Stimulated activated CD8-positive, alpha-beta memory T cell treated with anti-CD3 and anti-CD28 coated beads, Interleukin-7, amount 100 ng/mL, for 24 hours (primary cell): ENCODE measurements around the gene SH3RF2.
"Not testable (repeated sequence)": the region's sequence is repeated elsewhere in the genome, so short reads cannot be mapped to it uniquely, and the experiment has no call there.

Experiments used
- DNase-seq: peaks from one replicate; pipeline ENCODE4 v3.0.0-alpha.2; 2020; ENCODE audit warnings: low read depth

Gene SH3RF2

GRCh38 chr5:146006470-146007190 is 70.3 kb downstream of the SH3RF2 start:
- DNase-seq, result no peak

- DNase-seq, result no peak
Observed at GRCh38 chr5:146007270-146007669, 70.9 kb downstream of the SH3RF2 start.

- DNase-seq, result no peak
Observed at GRCh38 chr5:146007989-146008388, 71.6 kb downstream of the SH3RF2 start.

- DNase-seq, result no peak
Observed at GRCh38 chr5:146009020-146009419, 72.6 kb downstream of the SH3RF2 start.

GRCh38 chr5:146010447-146010846 is 74.1 kb downstream of the SH3RF2 start:
- not testable (repeated sequence) for DNase-seq

GRCh38 chr5:146013761-146014160 is 77.4 kb downstream of the SH3RF2 start:
- no peak for DNase-seq

GRCh38 chr5:146015001-146015400 is 78.6 kb downstream of the SH3RF2 start:
- no peak for DNase-seq

- DNase-seq, result no peak
Observed at GRCh38 chr5:146016764-146017484, 80.5 kb downstream of the SH3RF2 start.

- DNase-seq, result no peak
Observed at GRCh38 chr5:146018514-146019375, 82.4 kb downstream of the SH3RF2 start.

GRCh38 chr5:146020100-146020499 is 83.7 kb downstream of the SH3RF2 start:
- no peak for DNase-seq

GRCh38 chr5:146024034-146024433 is 87.7 kb downstream of the SH3RF2 start:
- DNase-seq, result no peak

- DNase-seq, result no peak
Observed at GRCh38 chr5:146025114-146025680, 88.8 kb downstream of the SH3RF2 start.

- no peak for DNase-seq
Observed at GRCh38 chr5:146025681-146026080, 89.3 kb downstream of the SH3RF2 start.

- no peak for DNase-seq
Observed at GRCh38 chr5:146026307-146027010, 90.1 kb downstream of the SH3RF2 start.

- DNase-seq, result no peak
Observed at GRCh38 chr5:146027751-146028150, 91.4 kb downstream of the SH3RF2 start.

- no peak for DNase-seq
Observed at GRCh38 chr5:146032911-146033310, 96.5 kb downstream of the SH3RF2 start.

- no peak for DNase-seq
Observed at GRCh38 chr5:146034127-146034526, 97.7 kb downstream of the SH3RF2 start.

GRCh38 chr5:146034605-146035004 is 98.2 kb downstream of the SH3RF2 start:
- no peak for DNase-seq

- DNase-seq, result no peak
Observed at GRCh38 chr5:146039420-146039819, 103.0 kb downstream of the SH3RF2 start.

- DNase-seq, result no peak
Observed at GRCh38 chr5:146040527-146040926, 104.1 kb downstream of the SH3RF2 start.

- DNase-seq, result no peak
Observed at GRCh38 chr5:146041180-146041789, 104.9 kb downstream of the SH3RF2 start.
